C4-2B (cell line): ENCODE results near the gene ANKRD9.

Source experiments
- ZFX ChIP-seq: fragments of 450-650 bp; IDR thresholded peaks from 2 replicates; pipeline ENCODE4 v1.6.1; 2017
- TF ChIP-seq, protein P1 (sequence below): fragments of 450-650 bp; conservative IDR thresholded peaks from 2 replicates; pipeline ENCODE4 v1.5.1; 2017; ENCODE audit warnings: mild to moderate bottlenecking

DNA sequence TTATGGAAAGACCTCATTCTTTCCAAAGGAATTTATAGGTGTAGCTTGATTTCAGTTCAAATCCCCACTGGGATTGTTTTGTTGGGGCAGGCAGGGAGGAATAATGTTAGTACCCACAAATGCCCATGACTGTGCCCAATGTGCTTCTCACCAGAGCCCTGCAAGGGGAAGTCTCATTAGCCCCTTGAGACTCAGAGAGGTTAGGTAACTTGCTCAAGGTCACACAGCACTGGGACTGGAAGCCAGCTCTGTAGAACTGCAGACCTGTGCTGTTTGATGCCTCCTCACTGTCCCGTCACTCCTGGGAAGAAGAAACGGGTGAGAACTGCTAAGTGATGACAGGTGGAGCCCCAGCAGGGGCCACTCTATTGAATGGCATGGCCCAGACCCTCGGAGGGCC lies 8.9 kb downstream of the ANKRD9 start:
- TF ChIP-seq, protein P1, sequence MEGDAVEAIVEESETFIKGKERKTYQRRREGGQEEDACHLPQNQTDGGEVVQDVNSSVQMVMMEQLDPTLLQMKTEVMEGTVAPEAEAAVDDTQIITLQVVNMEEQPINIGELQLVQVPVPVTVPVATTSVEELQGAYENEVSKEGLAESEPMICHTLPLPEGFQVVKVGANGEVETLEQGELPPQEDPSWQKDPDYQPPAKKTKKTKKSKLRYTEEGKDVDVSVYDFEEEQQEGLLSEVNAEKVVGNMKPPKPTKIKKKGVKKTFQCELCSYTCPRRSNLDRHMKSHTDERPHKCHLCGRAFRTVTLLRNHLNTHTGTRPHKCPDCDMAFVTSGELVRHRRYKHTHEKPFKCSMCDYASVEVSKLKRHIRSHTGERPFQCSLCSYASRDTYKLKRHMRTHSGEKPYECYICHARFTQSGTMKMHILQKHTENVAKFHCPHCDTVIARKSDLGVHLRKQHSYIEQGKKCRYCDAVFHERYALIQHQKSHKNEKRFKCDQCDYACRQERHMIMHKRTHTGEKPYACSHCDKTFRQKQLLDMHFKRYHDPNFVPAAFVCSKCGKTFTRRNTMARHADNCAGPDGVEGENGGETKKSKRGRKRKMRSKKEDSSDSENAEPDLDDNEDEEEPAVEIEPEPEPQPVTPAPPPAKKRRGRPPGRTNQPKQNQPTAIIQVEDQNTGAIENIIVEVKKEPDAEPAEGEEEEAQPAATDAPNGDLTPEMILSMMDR, result no peak
- no peak for TF ChIP-seq ZFX
